ENCODE measurements around the gene MITF. TPM values are rescaled to one million over a fixed set of nuclear protein-coding genes. Genes with fewer than 3 reads are reported as not detected.

MITF gene
- total RNA-seq, 4 donors from 2014 or later, result 71.1 to 139 (median 109) TPM

DNA sequence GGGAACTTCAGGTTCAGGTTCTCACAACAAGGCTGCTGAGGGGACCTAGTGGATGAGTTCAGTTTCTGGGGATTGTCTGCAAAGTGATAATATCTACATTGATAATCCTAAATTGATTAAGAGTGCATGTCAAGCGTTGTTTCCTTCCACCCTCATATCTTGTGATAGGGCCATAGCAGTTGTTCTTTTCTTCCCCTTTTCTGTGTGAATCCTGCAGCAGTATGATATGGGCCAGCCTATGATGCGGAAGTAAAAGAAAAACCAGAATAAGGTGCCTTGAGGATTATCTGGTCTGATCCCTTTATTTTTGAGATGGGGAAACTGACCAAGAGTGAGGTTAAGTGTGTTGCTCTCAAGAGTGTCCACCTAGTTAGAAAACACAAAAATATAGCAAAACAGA, 86.2 kb downstream of the MITF start:
- DNase-seq, result no peak
- H3K36me3 ChIP-seq, result no peaks in the 10 kb centered on the region

DNA sequence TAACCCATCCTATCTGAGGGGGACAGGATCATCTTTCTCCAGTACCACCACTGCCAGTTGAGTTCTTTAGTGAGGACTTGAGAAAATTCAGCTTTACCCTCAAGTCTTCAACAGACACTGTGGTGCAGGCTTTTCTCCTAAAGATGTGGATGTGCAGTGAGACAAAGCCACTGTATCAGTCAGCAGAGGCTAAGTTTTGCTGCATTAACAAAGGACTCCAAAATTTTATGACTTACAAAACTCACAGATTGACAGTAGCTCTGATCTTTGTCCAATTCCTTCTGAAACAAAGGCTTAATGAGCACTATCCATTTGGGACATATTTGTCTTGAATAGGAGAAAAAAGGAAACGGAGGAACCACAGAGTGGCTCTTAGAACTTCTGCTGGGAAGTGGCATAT, 87.9 kb downstream of the MITF start:
- no peak overlapping the region for H3K27ac ChIP-seq
- no peaks in the 10 kb centered on the region for H3K36me3 ChIP-seq
- no peak for ATAC-seq
- H3K4me1 ChIP-seq, result peaks cover 22 to 25% of the 10 kb centered on the region in 2 donors
- H3K27me3 ChIP-seq, result no peaks in the 10 kb centered on the region
- H3K9me3 ChIP-seq, result no peaks in the 10 kb centered on the region
- in situ Hi-C loops (cut with MboI; ENCODE audit: low sequenced_read_pairs in 4 of 4), result no loop called here
- intact Hi-C loops (cut with DNase I; ENCODE audit: low total_unique reads), result no loop called here
- DNase-seq, result no peak
- no peak for TF ChIP-seq POLR2A (IDR thresholded peaks at IDR 0.05)
- TF ChIP-seq, protein P1, sequence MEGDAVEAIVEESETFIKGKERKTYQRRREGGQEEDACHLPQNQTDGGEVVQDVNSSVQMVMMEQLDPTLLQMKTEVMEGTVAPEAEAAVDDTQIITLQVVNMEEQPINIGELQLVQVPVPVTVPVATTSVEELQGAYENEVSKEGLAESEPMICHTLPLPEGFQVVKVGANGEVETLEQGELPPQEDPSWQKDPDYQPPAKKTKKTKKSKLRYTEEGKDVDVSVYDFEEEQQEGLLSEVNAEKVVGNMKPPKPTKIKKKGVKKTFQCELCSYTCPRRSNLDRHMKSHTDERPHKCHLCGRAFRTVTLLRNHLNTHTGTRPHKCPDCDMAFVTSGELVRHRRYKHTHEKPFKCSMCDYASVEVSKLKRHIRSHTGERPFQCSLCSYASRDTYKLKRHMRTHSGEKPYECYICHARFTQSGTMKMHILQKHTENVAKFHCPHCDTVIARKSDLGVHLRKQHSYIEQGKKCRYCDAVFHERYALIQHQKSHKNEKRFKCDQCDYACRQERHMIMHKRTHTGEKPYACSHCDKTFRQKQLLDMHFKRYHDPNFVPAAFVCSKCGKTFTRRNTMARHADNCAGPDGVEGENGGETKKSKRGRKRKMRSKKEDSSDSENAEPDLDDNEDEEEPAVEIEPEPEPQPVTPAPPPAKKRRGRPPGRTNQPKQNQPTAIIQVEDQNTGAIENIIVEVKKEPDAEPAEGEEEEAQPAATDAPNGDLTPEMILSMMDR (IDR thresholded peaks at IDR 0.05 in 4 of 5, conservative IDR thresholded peaks at IDR 0.05 in 1 of 5), result no peak
- H3K4me3 ChIP-seq, result no peak overlapping the region

More for the DNA sequence above, 86.2 kb downstream of the MITF start:
- no peak for TF ChIP-seq POLR2A (IDR thresholded peaks at IDR 0.05)
- TF ChIP-seq, protein P1 (IDR thresholded peaks at IDR 0.05 in 4 of 5, conservative IDR thresholded peaks at IDR 0.05 in 1 of 5), result no peak
- no peaks in the 10 kb centered on the region for H3K27me3 ChIP-seq
- in situ Hi-C loops (cut with MboI; ENCODE audit: low sequenced_read_pairs in 4 of 4) (no loop called here), intact Hi-C loops (cut with DNase I; ENCODE audit: low total_unique reads) (no loop called here)
- no peak overlapping the region for H3K4me3 ChIP-seq
- no peaks in the 10 kb centered on the region for H3K9me3 ChIP-seq
- no peak for ATAC-seq
- H3K27ac ChIP-seq, result no peak overlapping the region
- H3K4me1 ChIP-seq, result peaks cover 35 to 42% of the 10 kb centered on the region in 2 donors

DNA sequence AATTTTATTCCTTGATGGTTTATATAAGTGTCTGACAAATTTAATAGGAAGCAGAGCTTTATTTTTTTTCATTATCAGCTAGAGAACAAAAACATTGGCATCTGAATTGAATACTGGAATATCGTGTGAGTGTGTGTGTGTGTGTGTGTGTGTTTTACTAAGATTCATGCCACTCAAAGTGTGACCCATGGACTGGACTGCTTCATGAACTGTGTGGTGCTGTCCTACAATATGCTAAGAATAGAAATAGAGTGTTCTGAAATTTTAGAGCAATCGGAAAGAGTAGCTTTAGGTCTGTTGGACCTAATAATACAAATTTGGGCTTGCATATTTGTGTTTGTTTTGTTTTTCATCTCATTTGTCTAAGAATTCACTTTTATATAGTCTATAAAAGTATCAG, 89.6 kb downstream of the MITF start:
- TF ChIP-seq, protein P1 (IDR thresholded peaks at IDR 0.05 in 4 of 5, conservative IDR thresholded peaks at IDR 0.05 in 1 of 5), result no peak
- no peak for TF ChIP-seq POLR2A (IDR thresholded peaks at IDR 0.05)
- ATAC-seq, result no peak

DNA sequence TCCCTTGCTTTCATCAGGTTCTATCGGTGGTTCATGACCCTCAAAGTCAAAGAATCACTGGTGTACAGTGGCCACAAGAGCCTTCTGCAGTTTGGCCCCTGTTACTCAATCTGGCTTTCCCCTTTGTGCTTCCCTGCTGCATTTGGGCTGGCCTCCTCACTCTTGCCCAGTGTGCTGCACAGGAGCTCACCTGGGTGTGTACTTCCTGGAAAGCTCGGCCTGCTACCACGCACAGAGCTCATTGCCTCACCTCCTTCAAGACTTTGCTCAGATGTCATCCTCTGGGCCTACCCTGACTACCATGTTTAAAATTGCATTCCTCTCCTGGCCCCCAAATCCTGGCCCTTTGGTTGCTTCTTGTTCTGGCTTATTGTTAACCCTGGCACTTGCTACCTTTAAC, 90.9 kb downstream of the MITF start:
- Histone ChIP-seq H3K27me3 (no peaks in the 10 kb centered on the region), H3K4me3 (no peak overlapping the region), H3K9me3 (no peaks in the 10 kb centered on the region), H3K36me3 (no peaks in the 10 kb centered on the region), H3K27ac (no peak overlapping the region), H3K4me1 (peaks cover 10 to 24% of the 10 kb centered on the region in 2 donors)
- intact Hi-C loops (cut with DNase I; ENCODE audit: low total_unique reads), result no loop called here
- ATAC-seq, result no peak
- TF ChIP-seq, protein P1 (IDR thresholded peaks at IDR 0.05 in 4 of 5, conservative IDR thresholded peaks at IDR 0.05 in 1 of 5), result no peak
- no peak for TF ChIP-seq POLR2A (IDR thresholded peaks at IDR 0.05)
- in situ Hi-C loops (cut with MboI; ENCODE audit: low sequenced_read_pairs in 4 of 4), result no loop called here
- no peak for DNase-seq

More for the DNA sequence above, 89.6 kb downstream of the MITF start:
- intact Hi-C loops (cut with DNase I; ENCODE audit: low total_unique reads) (no loop called here), in situ Hi-C loops (cut with MboI; ENCODE audit: low sequenced_read_pairs in 4 of 4) (no loop called here)
- H3K9me3 ChIP-seq, result no peaks in the 10 kb centered on the region
- H3K4me3 ChIP-seq, result no peak overlapping the region
- no peak for DNase-seq
- H3K27ac ChIP-seq, result no peak overlapping the region
- H3K27me3 ChIP-seq, result no peaks in the 10 kb centered on the region
- H3K36me3 ChIP-seq, result no peaks in the 10 kb centered on the region
- peaks cover 15 to 24% of the 10 kb centered on the region in 2 donors for H3K4me1 ChIP-seq

DNA sequence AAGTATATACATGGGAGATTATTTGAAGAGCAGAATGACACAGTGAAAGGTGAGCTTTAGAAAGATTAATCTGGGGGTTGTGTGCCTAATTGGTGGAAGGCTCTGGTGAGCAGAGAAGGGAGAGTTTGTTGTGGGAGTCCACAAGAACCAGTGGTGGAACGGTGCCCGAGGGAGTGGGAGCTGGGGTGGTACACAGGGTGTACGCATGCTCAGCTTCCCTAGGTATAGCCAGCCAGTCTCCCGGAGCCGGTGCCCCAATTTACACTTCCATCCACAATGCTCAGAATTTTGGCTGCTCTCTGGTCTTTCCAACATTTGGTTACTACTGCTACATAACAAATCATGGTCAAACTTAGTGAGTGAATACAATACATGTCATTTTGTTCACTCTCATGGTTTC, 92.5 kb downstream of the MITF start:
- TF ChIP-seq POLR2A (IDR thresholded peaks at IDR 0.05), result no peak
- TF ChIP-seq, protein P1 (IDR thresholded peaks at IDR 0.05 in 4 of 5, conservative IDR thresholded peaks at IDR 0.05 in 1 of 5), result no peak
- in situ Hi-C loops (cut with MboI; ENCODE audit: low sequenced_read_pairs in 4 of 4), result no loop called here
- intact Hi-C loops (cut with DNase I; ENCODE audit: low total_unique reads), result no loop called here
- H3K4me1 ChIP-seq, result peaks cover 13 to 28% of the 10 kb centered on the region in 2 donors
- no peak overlapping the region for H3K4me3 ChIP-seq
- H3K9me3 ChIP-seq, result no peaks in the 10 kb centered on the region
- no peak for ATAC-seq
- DNase-seq, result no peak
- no peak overlapping the region for H3K27ac ChIP-seq
- H3K36me3 ChIP-seq, result no peaks in the 10 kb centered on the region
- H3K27me3 ChIP-seq, result no peaks in the 10 kb centered on the region

Measured in gastrocnemius medialis (tissue), 4 donors.